ENCODE results near the gene UBAC2. TPM values are rescaled to one million over a fixed set of nuclear protein-coding genes. Genes with fewer than 3 reads are reported as not detected.

Gene UBAC2
- total and polyA plus RNA-seq, 2 donors (not counting 3 experiments of a cell fraction or from before 2014, with no cell fraction given) = 45.7 to 54.4 TPM

DNA sequence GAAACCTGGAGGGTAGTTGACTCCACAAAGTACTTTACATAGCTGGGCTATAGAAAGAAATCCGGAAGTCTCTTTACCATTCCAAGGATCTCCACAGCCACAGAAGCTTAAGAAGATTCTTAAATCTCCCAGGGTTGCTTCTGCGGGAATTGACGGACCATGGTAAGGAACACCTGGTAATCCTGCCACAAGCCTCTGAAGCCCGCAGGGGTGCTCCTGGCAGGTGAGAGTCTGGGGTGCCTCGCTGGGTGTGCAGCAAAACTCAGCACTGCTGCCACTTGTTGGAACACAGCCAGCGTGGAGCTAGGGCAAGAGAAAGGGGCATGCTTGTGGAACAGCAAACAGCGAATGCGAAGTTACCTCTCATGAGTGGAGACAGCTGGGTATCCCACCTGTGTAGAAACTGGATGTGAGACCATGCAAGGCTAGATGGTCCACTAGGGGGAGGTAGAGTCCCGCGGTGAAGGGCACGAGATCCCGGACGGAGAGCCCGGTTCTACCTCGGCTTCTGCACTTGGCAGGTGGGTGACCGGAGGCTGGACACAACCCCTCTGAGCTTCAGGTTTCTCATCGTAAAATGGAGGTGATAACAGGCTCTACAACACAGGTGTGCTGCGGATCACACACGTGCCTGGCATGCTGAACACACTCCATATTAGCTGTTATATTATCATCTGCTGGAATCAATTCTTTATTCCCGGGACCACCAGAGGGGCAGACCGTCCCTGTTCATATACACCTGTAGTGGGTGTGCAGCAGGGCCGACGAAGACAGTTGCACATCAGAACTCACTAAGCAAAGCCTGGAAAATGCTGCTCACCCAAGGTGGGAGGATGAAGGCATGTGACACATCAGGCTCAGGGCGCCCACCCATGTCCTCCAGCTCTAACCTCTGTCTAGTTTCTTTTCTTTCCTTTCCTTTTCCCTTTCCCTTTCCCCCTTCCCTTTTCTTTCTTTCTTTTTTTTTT lies 24.1 kb upstream of the UBAC2 start:
- POLR2A ChIA-PET = no interaction called here
- Histone ChIP-seq H4K20me1 (replicated peaks; ENCODE audit: control insufficient read depth, extremely low read depth, insufficient read depth, low read length) (no peaks in the 10 kb centered on the region), H3K9me1 (replicated peaks; ENCODE audit: control insufficient read depth, extremely low read depth, insufficient read depth, low read length) (no peaks in the 10 kb centered on the region), H3K27ac (ENCODE audit: insufficient read depth, low read depth, low read length) (no peak overlapping the region), H3K4me2 (ENCODE audit: insufficient read depth, low read length) (no peak overlapping the region), H3K4me1 (ENCODE audit: control insufficient read depth, extremely low read depth, insufficient read depth, low read length) (no peaks in the 10 kb centered on the region), H3K9ac (replicated peaks; ENCODE audit: extremely low read depth, insufficient read depth, low read length) (no peak overlapping the region), H3K4me3 (replicated peaks in 1 of 3; ENCODE audit: insufficient read depth in 1 of 3, low read depth in 1 of 3, low read length in 3 of 3) (no peak overlapping the region), H3K79me2 (ENCODE audit: control insufficient read depth, insufficient read depth, low read length) (no peaks in the 10 kb centered on the region), H3K27me3 (ENCODE audit: control insufficient read depth in 2 of 2, insufficient read depth in 2 of 2, low read length in 2 of 2) (peaks cover 6 to 14% of the 10 kb centered on the region in 2 experiments), H3K36me3 (ENCODE audit: control insufficient read depth in 2 of 2, extremely low read depth in 1 of 2, insufficient read depth in 2 of 2, low read length in 2 of 2) (no peaks in the 10 kb centered on the region), H2AFZ (ENCODE audit: low read depth, low read length) (peak overlapping the region; percentile 20), H3K9me3 (replicated peaks; ENCODE audit: control insufficient read depth, insufficient read depth, low read length) (no peaks in the 10 kb centered on the region)
- intact Hi-C loops (cut with micrococcal nuclease) (loop anchor here (1.0 to 5.0 kb wide), 4 partner anchors 89 to 261 kb away; no protein-coding TSS in a partner anchor), dilution Hi-C loops (cut with MboI; ENCODE audit: extremely low pct_ligation_motif_present, low sequenced_read_pairs) (no loop called here)
- CTCF ChIA-PET = interaction anchor here (0.6 to 6.4 kb wide), 34 partner anchors 10 to 1004 kb away, joined by 3 to 213 read pairs (median 4); partner anchors contain the start of genes GPR18 and UBAC2
- TF ChIP-seq, protein P1, sequence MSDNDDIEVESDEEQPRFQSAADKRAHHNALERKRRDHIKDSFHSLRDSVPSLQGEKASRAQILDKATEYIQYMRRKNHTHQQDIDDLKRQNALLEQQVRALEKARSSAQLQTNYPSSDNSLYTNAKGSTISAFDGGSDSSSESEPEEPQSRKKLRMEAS (IDR thresholded peaks at IDR 0.05; ENCODE audit: insufficient read depth, insufficient read length) = no peak
- TF ChIP-seq, protein P2, sequence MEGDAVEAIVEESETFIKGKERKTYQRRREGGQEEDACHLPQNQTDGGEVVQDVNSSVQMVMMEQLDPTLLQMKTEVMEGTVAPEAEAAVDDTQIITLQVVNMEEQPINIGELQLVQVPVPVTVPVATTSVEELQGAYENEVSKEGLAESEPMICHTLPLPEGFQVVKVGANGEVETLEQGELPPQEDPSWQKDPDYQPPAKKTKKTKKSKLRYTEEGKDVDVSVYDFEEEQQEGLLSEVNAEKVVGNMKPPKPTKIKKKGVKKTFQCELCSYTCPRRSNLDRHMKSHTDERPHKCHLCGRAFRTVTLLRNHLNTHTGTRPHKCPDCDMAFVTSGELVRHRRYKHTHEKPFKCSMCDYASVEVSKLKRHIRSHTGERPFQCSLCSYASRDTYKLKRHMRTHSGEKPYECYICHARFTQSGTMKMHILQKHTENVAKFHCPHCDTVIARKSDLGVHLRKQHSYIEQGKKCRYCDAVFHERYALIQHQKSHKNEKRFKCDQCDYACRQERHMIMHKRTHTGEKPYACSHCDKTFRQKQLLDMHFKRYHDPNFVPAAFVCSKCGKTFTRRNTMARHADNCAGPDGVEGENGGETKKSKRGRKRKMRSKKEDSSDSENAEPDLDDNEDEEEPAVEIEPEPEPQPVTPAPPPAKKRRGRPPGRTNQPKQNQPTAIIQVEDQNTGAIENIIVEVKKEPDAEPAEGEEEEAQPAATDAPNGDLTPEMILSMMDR (IDR thresholded peaks at IDR 0.05; ENCODE audit: extremely low read depth in 1 of 2, insufficient read depth in 1 of 2, low read depth in 1 of 2, low read length in 2 of 2) = peak; percentile 86 to 94
- DNase-seq (ENCODE audit: low read depth, low spot score) = peak; percentile 62
- FAIRE-seq = peak; percentile 93
- BruUV-seq (replicated peaks) = no TSS peak

DNA sequence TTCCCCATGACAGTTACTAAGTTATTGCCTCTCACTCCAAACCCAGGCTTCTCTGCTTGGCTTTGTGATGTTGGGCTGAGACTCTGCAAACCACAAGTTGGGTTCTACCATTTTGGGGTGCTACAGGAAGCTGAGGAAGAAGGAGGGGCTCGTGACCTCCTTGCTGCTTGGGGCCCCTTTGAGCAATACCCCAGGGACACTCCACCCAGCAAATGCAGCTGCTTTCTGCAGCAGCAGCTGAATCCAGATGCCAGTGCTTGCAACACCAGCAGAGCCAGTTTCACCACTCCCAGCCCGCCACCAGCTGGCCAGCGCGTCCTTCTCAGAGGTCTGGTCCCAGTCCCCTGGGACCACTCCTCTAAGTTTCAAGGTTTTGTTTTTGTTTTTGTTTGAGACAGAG lies 22.0 kb upstream of the UBAC2 start:
- H3K4me2 ChIP-seq (ENCODE audit: insufficient read depth, low read length) = no peak overlapping the region
- POLR2A ChIA-PET = no interaction called here
- FAIRE-seq (no peak), DNase-seq (ENCODE audit: low read depth, low spot score) (no peak)
- intact Hi-C loops (cut with micrococcal nuclease) (loop anchor here (5.0 kb wide), 1 partner anchor 91 kb away; no protein-coding TSS in a partner anchor), dilution Hi-C loops (cut with MboI; ENCODE audit: extremely low pct_ligation_motif_present, low sequenced_read_pairs) (no loop called here)
- H3K27ac ChIP-seq (ENCODE audit: insufficient read depth, low read depth, low read length) = no peak overlapping the region
- TF ChIP-seq EZH2 (IDR thresholded peaks at IDR 0.05; ENCODE audit: borderline replicate concordance, low read depth, low read length, severe bottlenecking) (no peak), POLR2AphosphoS5 (IDR thresholded peaks at IDR 0.05; ENCODE audit: insufficient read depth, low read depth, low read length) (no peak), MYC (IDR thresholded peaks at IDR 0.05; ENCODE audit: low read depth, low read length) (no peak), POLR2A (IDR thresholded peaks at IDR 0.05; ENCODE audit: low read depth, low read length) (no peak), FOS (IDR thresholded peaks at IDR 0.05; ENCODE audit: borderline replicate concordance, insufficient read depth, low read length) (no peak), JUN (IDR thresholded peaks at IDR 0.05; ENCODE audit: borderline replicate concordance, insufficient read depth, insufficient read length, low read depth) (no peak), GATA2 (IDR thresholded peaks at IDR 0.05; ENCODE audit: insufficient read depth, insufficient read length, low read depth, low read length) (no peak)
- TF ChIP-seq, protein P2 (IDR thresholded peaks at IDR 0.05; ENCODE audit: extremely low read depth in 1 of 2, insufficient read depth in 1 of 2, low read depth in 1 of 2, low read length in 2 of 2) = no peak
- TF ChIP-seq, protein P1 (IDR thresholded peaks at IDR 0.05; ENCODE audit: insufficient read depth, insufficient read length) = no peak
- no peaks in the 10 kb centered on the region for H3K36me3 ChIP-seq (ENCODE audit: control insufficient read depth in 2 of 2, extremely low read depth in 1 of 2, insufficient read depth in 2 of 2, low read length in 2 of 2)
- CTCF ChIA-PET = interaction anchor here (1.8 kb wide), 1 partner anchor 88 kb away, joined by 10 read pairs; no protein-coding TSS in a partner anchor
- H3K27me3 ChIP-seq (ENCODE audit: control insufficient read depth in 2 of 2, insufficient read depth in 2 of 2, low read length in 2 of 2) = peaks cover 6 to 12% of the 10 kb centered on the region in 2 experiments
- H2AFZ ChIP-seq (ENCODE audit: low read depth, low read length) = no peak overlapping the region
- no peaks in the 10 kb centered on the region for H3K9me1 ChIP-seq (replicated peaks; ENCODE audit: control insufficient read depth, extremely low read depth, insufficient read depth, low read length)
- no peak overlapping the region for H3K9ac ChIP-seq (replicated peaks; ENCODE audit: extremely low read depth, insufficient read depth, low read length)
- H3K79me2 ChIP-seq (ENCODE audit: control insufficient read depth, insufficient read depth, low read length) = no peaks in the 10 kb centered on the region
- H4K20me1 ChIP-seq (replicated peaks; ENCODE audit: control insufficient read depth, extremely low read depth, insufficient read depth, low read length) = no peaks in the 10 kb centered on the region
- no peaks in the 10 kb centered on the region for H3K4me1 ChIP-seq (ENCODE audit: control insufficient read depth, extremely low read depth, insufficient read depth, low read length)
- no peak overlapping the region for H3K4me3 ChIP-seq (replicated peaks in 1 of 3; ENCODE audit: insufficient read depth in 1 of 3, low read depth in 1 of 3, low read length in 3 of 3)
- no TSS peak for BruUV-seq (replicated peaks)
- H3K9me3 ChIP-seq (replicated peaks; ENCODE audit: control insufficient read depth, insufficient read depth, low read length) = no peaks in the 10 kb centered on the region
